HG02798 (cell line): ENCODE measurements around the gene OCIAD2.
"Not testable (repeated sequence)": the region's sequence is repeated elsewhere in the genome, so short reads cannot be mapped to it uniquely, and the experiment has no call there.

ENCODE experiments used
- ATAC-seq: cut with Tn5 transposase; IDR thresholded peaks from one replicate; pipeline ENCODE4 v1.9.1; 2021; ENCODE audit warnings: mild to moderate bottlenecking; ENCODE audit not compliant: unreplicated experiment, poor library complexity

Gene OCIAD2

GRCh38 chr4:48906206-48907173, at the start of gene OCIAD2:
OCIAD2 (minus strand) TSS chr4:48906774; CDS start chr4:48904549, 2,225 bp downstream.
- peak; percentile 97 for ATAC-seq

- no peak for ATAC-seq
Measured at GRCh38 chr4:48954314-48954713, 47.7 kb upstream of the OCIAD2 start.

GRCh38 chr4:48949518-48950219, 43.1 kb upstream of the OCIAD2 start:
- no peak for ATAC-seq

GRCh38 chr4:48949086-48949485, 42.5 kb upstream of the OCIAD2 start:
- no peak for ATAC-seq

- ATAC-seq: no peak
Measured at GRCh38 chr4:48947731-48948130, 41.2 kb upstream of the OCIAD2 start.

GRCh38 chr4:48945981-48946380, 39.4 kb upstream of the OCIAD2 start:
- ATAC-seq: no peak

GRCh38 chr4:48944756-48945241, 38.2 kb upstream of the OCIAD2 start:
- no peak for ATAC-seq

- ATAC-seq: no peak
Measured at GRCh38 chr4:48944252-48944651, 37.7 kb upstream of the OCIAD2 start.

- ATAC-seq: no peak
Measured at GRCh38 chr4:48943387-48943786, 36.8 kb upstream of the OCIAD2 start.

- ATAC-seq: no peak
Measured at GRCh38 chr4:48939785-48940184, 33.2 kb upstream of the OCIAD2 start.

GRCh38 chr4:48938831-48939230, 32.3 kb upstream of the OCIAD2 start:
- ATAC-seq: no peak

GRCh38 chr4:48937033-48937432, 30.5 kb upstream of the OCIAD2 start:
- no peak for ATAC-seq

- no peak for ATAC-seq
Measured at GRCh38 chr4:48931459-48931858, 24.9 kb upstream of the OCIAD2 start.

- no peak for ATAC-seq
Measured at GRCh38 chr4:48930654-48931053, 24.1 kb upstream of the OCIAD2 start.

- no peak for ATAC-seq
Measured at GRCh38 chr4:48924416-48924815, 17.8 kb upstream of the OCIAD2 start.

- not testable (repeated sequence) for ATAC-seq
Measured at GRCh38 chr4:48923065-48923464, 16.5 kb upstream of the OCIAD2 start.

- ATAC-seq: no peak
Measured at GRCh38 chr4:48914311-48914710, 7.7 kb upstream of the OCIAD2 start.

- ATAC-seq: no peak
Measured at GRCh38 chr4:48913346-48913745, 6.8 kb upstream of the OCIAD2 start.

GRCh38 chr4:48912349-48912748, 5.8 kb upstream of the OCIAD2 start:
- no peak for ATAC-seq

- no peak for ATAC-seq
Measured at GRCh38 chr4:48910511-48910910, 3.9 kb upstream of the OCIAD2 start.

GRCh38 chr4:48909697-48910096, 3.1 kb upstream of the OCIAD2 start:
- no peak for ATAC-seq
